ENCODE measurements around the gene KREMEN1. TPM values are rescaled to one million over a fixed set of nuclear protein-coding genes. Genes with fewer than 3 reads are reported as not detected.

KREMEN1 gene
- total and polyA plus RNA-seq, 2 experiments from 2014 or later = 7.5 to 10.5 TPM

- H3K4me2 ChIP-seq = no peak overlapping the region
- no peak overlapping the region for H3K4me3 ChIP-seq
- H3K9me3 ChIP-seq (ENCODE audit: low read depth) = no peaks in the 10 kb centered on the region
- no peak overlapping the region for H2AFZ ChIP-seq
- 89% methylated on average over 6 of the region's 6 CpGs for WGBS (ENCODE audit: low lambda C conversion rate, missing lambda C conversion rate)
- no peaks in the 10 kb centered on the region for H3K27me3 ChIP-seq
- H3K4me1 ChIP-seq (ENCODE audit: insufficient read depth) = no peaks in the 10 kb centered on the region
- no peak for DNase-seq (ENCODE audit: low spot score)
- no peaks in the 10 kb centered on the region for H3K9me2 ChIP-seq (replicated peaks; ENCODE audit: insufficient read depth)
- TF ChIP-seq CTCF (IDR thresholded peaks at IDR 0.05; ENCODE audit: poor library complexity) (no peak), EZH2phosphoT487 (IDR thresholded peaks at IDR 0.05; ENCODE audit: low read depth, severe bottlenecking, unreplicated experiment) (no peak), EZH2 (IDR thresholded peaks at IDR 0.05; ENCODE audit: borderline replicate concordance) (no peak)
- H3K27ac ChIP-seq = no peak overlapping the region
- H4K20me1 ChIP-seq (ENCODE audit: insufficient read depth, poor library complexity, severe bottlenecking) = no peaks in the 10 kb centered on the region
- H3K36me3 ChIP-seq (replicated peaks; ENCODE audit: insufficient read depth, low read depth) = no peaks in the 10 kb centered on the region
- H3K79me2 ChIP-seq = no peaks in the 10 kb centered on the region
Observed at GRCh38 chr22:29166180-29166579, 93.3 kb downstream of the KREMEN1 start.

- Histone ChIP-seq H3K27ac (no peak overlapping the region), H4K20me1 (ENCODE audit: insufficient read depth, poor library complexity, severe bottlenecking) (no peaks in the 10 kb centered on the region), H2AFZ (no peak overlapping the region), H3K27me3 (no peaks in the 10 kb centered on the region), H3K9me2 (replicated peaks; ENCODE audit: insufficient read depth) (no peaks in the 10 kb centered on the region), H3K36me3 (replicated peaks; ENCODE audit: insufficient read depth, low read depth) (no peaks in the 10 kb centered on the region), H3K79me2 (no peaks in the 10 kb centered on the region), H3K4me3 (no peak overlapping the region), H3K9me3 (ENCODE audit: low read depth) (no peaks in the 10 kb centered on the region), H3K4me2 (no peak overlapping the region), H3K4me1 (ENCODE audit: insufficient read depth) (no peaks in the 10 kb centered on the region)
- WGBS (ENCODE audit: low lambda C conversion rate, missing lambda C conversion rate) = 89% methylated on average over 22 of the region's 22 CpGs
- DNase-seq (ENCODE audit: low spot score) = no peak
- TF ChIP-seq EZH2phosphoT487 (IDR thresholded peaks at IDR 0.05; ENCODE audit: low read depth, severe bottlenecking, unreplicated experiment) = no peak
- TF ChIP-seq CTCF (IDR thresholded peaks at IDR 0.05; ENCODE audit: poor library complexity) = no peak
- no peak for TF ChIP-seq EZH2 (IDR thresholded peaks at IDR 0.05; ENCODE audit: borderline replicate concordance)
Observed at GRCh38 chr22:29167032-29167911, 94.4 kb downstream of the KREMEN1 start.

GRCh38 chr22:29171721-29172120, 98.9 kb downstream of the KREMEN1 start:
- TF ChIP-seq EZH2 (IDR thresholded peaks at IDR 0.05; ENCODE audit: borderline replicate concordance) (no peak), EZH2phosphoT487 (IDR thresholded peaks at IDR 0.05; ENCODE audit: low read depth, severe bottlenecking, unreplicated experiment) (no peak), CTCF (IDR thresholded peaks at IDR 0.05; ENCODE audit: poor library complexity) (no peak)
- H3K9me2 ChIP-seq (replicated peaks; ENCODE audit: insufficient read depth) = no peaks in the 10 kb centered on the region
- no peak for DNase-seq (ENCODE audit: low spot score)
- H3K79me2 ChIP-seq = no peaks in the 10 kb centered on the region
- H3K36me3 ChIP-seq (replicated peaks; ENCODE audit: insufficient read depth, low read depth) = no peaks in the 10 kb centered on the region
- no peak overlapping the region for H2AFZ ChIP-seq
- no peaks in the 10 kb centered on the region for H3K4me1 ChIP-seq (ENCODE audit: insufficient read depth)
- H3K27me3 ChIP-seq = no peaks in the 10 kb centered on the region
- H4K20me1 ChIP-seq (ENCODE audit: insufficient read depth, poor library complexity, severe bottlenecking) = no peaks in the 10 kb centered on the region
- peaks cover 3% of the 10 kb centered on the region for H3K9me3 ChIP-seq (ENCODE audit: low read depth)
- 86% methylated on average over 10 of the region's 10 CpGs for WGBS (ENCODE audit: low lambda C conversion rate, missing lambda C conversion rate)
- H3K4me3 ChIP-seq = no peak overlapping the region
- no peak overlapping the region for H3K27ac ChIP-seq
- no peak overlapping the region for H3K4me2 ChIP-seq
